GM21825 (cell line): ENCODE data around the gene STOML2.

Experiments used
- ATAC-seq: cut with Tn5 transposase; IDR thresholded peaks from one replicate; pipeline ENCODE4 v1.9.1; 2021; ENCODE audit warnings: mild to moderate bottlenecking, moderate library complexity; ENCODE audit not compliant: unreplicated experiment

STOML2 gene

GRCh38 chr9:35072461-35073278 is 30.3 kb downstream of the STOML2 start, which contains the start of gene VCP:
Gene VCP, minus strand, starts transcription at chr9:35072625. Its CDS starts 272 bp downstream, at chr9:35072353.
- peak; percentile 81 for ATAC-seq

GRCh38 chr9:35071814-35072460 is 31.0 kb downstream of the STOML2 start:
- peak; percentile 40 for ATAC-seq

GRCh38 chr9:35070823-35071813 is 31.8 kb downstream of the STOML2 start:
- ATAC-seq: no peak

DNA sequence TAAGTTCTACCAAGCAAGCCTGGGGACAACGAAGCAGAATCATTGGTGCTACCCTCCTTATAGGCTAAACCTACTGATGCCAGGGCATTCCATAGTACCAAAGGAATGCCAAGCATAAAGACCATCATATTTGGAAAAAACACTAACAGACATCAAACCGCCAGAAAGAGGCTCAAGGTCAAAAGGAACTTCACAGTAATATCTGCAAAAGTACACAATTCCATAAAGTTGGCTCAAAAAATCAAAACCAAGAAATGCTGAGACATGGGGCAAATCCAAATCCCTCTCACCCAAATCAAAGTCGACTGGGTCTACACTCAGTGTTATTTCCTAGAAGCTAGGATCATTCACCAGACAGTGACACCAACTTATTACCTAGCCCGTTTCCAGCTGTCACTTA is 33.9 kb downstream of the STOML2 start:
- no peak for ATAC-seq

- no peak for ATAC-seq
Measured at GRCh38 chr9:35067056-35067455, 35.9 kb downstream of the STOML2 start.

GRCh38 chr9:35060548-35061207 is 42.3 kb downstream of the STOML2 start:
- ATAC-seq: no peak

GRCh38 chr9:35059438-35059837 is 43.5 kb downstream of the STOML2 start:
- no peak for ATAC-seq

GRCh38 chr9:35057271-35057620 is 45.7 kb downstream of the STOML2 start:
- ATAC-seq: no peak

- ATAC-seq: no peak
Measured at GRCh38 chr9:35056571-35057270, 46.2 kb downstream of the STOML2 start.

- ATAC-seq: no peak
Measured at GRCh38 chr9:35054871-35055644, 47.9 kb downstream of the STOML2 start.

DNA sequence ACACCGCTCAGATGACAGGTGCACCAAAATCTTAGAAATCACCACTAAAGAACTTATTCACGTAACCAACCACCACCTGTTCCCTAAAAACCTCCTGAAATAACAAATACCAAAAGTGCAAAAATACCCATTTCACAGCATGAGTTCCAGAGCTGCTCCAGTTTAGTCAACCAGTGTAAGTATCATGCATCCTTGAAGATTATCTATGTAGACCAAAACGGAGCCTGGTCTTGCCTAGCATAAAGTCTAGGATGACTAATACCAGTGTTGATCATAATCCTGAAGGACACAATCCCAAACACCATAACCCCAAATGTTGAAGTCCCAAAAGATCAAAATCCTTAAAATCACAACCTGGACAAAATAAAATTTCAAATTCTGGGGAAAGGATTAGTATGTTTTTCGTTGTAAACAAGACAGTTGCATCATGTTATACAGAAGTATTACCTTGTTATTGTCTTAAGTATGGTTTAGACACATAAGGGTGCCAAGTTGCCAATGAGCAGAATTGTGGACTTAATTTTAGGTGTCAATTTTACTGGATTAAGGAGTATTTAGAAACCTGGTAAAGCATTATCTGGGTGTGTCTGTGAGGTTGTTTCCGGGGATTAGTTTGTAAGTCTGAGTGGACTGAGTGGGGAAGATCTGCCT is 48.6 kb downstream of the STOML2 start:
- ATAC-seq: no peak

DNA sequence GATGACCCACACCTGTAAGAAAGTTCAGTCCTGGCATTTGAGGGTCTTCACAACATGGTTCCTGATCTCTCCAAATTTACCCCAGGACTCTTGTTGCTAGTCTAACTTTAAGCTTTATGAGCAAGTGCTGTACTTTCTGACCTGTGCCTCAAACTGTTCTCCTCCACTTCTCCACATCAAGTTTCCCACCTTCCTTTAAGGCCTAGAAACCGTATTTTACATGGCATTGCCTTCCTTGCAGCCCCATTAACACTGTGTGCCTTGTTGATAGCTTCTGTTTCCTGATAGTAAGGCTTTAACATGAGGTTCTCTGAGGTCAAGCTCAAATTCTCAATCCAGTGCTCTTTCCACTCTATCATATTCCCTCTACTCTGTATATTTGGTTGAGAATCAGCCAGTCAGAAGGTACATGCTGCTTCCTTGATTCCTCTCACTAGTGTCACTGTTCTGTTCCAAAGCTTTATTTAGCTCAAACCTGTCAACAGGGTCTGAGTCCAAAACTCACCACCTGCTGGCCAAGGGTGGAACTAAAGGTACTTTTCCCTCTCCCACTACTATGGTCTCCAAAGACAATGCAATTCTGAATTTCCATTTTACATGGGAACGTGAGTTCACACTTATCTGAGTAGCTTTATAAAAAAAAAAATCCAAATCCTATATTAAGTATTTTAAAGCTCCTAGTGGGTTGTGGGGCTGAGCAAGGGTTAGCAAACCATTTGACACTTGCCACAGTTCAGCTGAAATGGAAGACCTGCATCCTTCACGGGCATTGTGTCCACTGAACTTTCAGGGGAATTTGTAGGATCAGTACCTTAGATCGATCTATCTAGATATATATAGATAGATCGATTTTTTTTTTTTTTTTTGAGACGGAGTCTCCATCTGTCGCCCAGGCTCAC is 51.6 kb downstream of the STOML2 start:
- peak; percentile 73 for ATAC-seq
